Measurements from ENCODE around the gene ANAPC5. TPM values are rescaled to one million over a fixed set of nuclear protein-coding genes. Genes with fewer than 3 reads are reported as not detected.
"Not testable (repeated sequence)": the region's sequence is repeated elsewhere in the genome, so short reads cannot be mapped to it uniquely, and the experiment has no call there.

ANAPC5 gene
- total and polyA plus RNA-seq, 3 experiments from 2014 or later = 133 to 148 (median 133) TPM

DNA sequence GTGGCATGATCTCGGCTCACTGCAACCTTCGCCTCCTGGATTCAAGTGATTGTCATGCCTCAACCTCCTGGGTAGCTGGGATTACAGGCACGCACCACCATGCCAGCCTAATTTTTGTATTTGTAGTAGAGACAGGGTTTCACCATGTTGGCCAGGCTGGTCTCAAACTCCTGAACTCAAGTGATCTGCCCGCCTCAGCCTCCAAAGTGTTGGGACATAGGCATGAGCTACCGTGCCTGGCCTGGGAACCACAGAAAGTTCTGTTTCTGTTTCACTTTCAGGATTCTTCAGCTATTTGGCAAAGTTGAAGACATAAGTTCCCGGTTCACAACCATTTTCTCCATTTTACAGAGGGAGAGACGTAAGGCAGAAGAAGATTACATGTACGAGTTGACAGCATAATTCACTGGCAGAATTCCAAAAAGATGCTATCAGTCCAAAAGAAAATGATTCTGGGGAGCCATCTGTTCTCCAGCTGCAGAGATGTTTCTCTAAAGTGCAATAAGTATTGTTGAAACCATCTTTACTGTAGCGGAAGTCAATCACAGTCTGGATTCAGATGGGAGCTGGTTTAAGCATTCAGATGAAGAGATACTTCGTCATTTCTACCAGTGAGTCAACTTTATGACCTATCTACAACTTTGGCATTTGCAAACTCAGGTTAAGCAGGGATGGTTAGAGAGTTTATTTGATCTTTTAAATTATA is 39.6 kb upstream of the ANAPC5 start:
- no peaks in the 10 kb centered on the region for H3K36me3 Mint-ChIP-seq
- H3K9me3 Mint-ChIP-seq = no peaks in the 10 kb centered on the region
- ChIA-PET CTCF (interaction anchor here (0.6 to 1.2 kb wide), 4 partner anchors 9 to 362 kb away, joined by 3 to 5 read pairs (median 4); partner anchors contain the start of gene RNF34), POLR2A (interaction anchor here (0.6 to 1.3 kb wide), 3 partner anchors 9 to 57 kb away, joined by 3 to 8 read pairs (median 3); partner anchors contain the start of gene RNF34)
- H3K27me3 Mint-ChIP-seq = peaks cover 0 to 2% of the 10 kb centered on the region in 2 donors
- H3K36me3 ChIP-seq (ENCODE audit: insufficient read depth, low read length) = no peaks in the 10 kb centered on the region
- H3K9me3 ChIP-seq (ENCODE audit: low read length) = no peaks in the 10 kb centered on the region
- H3K4me1 Mint-ChIP-seq = peaks cover 9 to 11% (median 11%) of the 10 kb centered on the region in 3 donors
- no peak overlapping the region for H3K27ac ChIP-seq (ENCODE audit: low read depth, low read length)
- peak overlapping the region; percentile 16 for H3K4me3 ChIP-seq (ENCODE audit: low read length)
- H3K27me3 ChIP-seq (ENCODE audit: insufficient read depth, low read length, poor library complexity, severe bottlenecking) = no peaks in the 10 kb centered on the region
- H3K4me3 Mint-ChIP-seq = peak overlapping the region; percentile 41 to 67 (median 65)
- no peak for DNase-seq
- H3K4me1 ChIP-seq (ENCODE audit: insufficient read depth, low read length) = no peaks in the 10 kb centered on the region
- H3K27ac Mint-ChIP-seq = peak overlapping the region in 7 of 8 donors; percentile 1 to 93 (median 37)

DNA sequence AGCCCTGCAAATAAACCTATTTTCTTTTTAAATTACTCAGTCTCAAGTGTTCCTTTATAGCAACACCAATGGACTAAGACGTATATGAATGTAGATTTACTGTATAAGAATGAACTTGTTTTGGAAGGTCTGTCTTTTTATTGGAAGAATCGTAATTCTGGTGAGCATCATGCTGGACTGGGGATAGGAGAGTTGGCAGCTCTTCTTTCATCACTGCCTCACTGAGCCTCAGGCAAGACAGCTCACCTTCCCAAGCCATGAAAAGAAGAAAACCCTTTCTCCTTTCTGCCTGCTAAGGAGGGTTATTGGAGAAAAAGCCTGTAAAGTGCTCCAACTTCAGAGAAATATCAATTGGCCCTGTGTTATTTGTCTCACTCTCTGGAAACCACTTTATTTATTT is 38.6 kb upstream of the ANAPC5 start:
- no peaks in the 10 kb centered on the region for H3K36me3 Mint-ChIP-seq
- H3K36me3 ChIP-seq (ENCODE audit: insufficient read depth, low read length) = no peaks in the 10 kb centered on the region
- H3K9me3 Mint-ChIP-seq = no peaks in the 10 kb centered on the region
- ChIA-PET CTCF (no interaction called here), POLR2A (no interaction called here)
- H3K9me3 ChIP-seq (ENCODE audit: low read length) = no peaks in the 10 kb centered on the region
- no peaks in the 10 kb centered on the region for H3K27me3 ChIP-seq (ENCODE audit: insufficient read depth, low read length, poor library complexity, severe bottlenecking)
- H3K4me3 ChIP-seq (ENCODE audit: low read length) = no peak overlapping the region
- no peaks in the 10 kb centered on the region for H3K4me1 ChIP-seq (ENCODE audit: insufficient read depth, low read length)
- no peak for DNase-seq
- H3K4me3 Mint-ChIP-seq = no peak overlapping the region
- H3K4me1 Mint-ChIP-seq = peaks cover 9 to 11% (median 11%) of the 10 kb centered on the region in 3 donors
- peaks cover 0 to 2% of the 10 kb centered on the region in 2 donors for H3K27me3 Mint-ChIP-seq
- peak overlapping the region in 1 of 8 donors; percentile 65 for H3K27ac Mint-ChIP-seq
- no peak overlapping the region for H3K27ac ChIP-seq (ENCODE audit: low read depth, low read length)

DNA sequence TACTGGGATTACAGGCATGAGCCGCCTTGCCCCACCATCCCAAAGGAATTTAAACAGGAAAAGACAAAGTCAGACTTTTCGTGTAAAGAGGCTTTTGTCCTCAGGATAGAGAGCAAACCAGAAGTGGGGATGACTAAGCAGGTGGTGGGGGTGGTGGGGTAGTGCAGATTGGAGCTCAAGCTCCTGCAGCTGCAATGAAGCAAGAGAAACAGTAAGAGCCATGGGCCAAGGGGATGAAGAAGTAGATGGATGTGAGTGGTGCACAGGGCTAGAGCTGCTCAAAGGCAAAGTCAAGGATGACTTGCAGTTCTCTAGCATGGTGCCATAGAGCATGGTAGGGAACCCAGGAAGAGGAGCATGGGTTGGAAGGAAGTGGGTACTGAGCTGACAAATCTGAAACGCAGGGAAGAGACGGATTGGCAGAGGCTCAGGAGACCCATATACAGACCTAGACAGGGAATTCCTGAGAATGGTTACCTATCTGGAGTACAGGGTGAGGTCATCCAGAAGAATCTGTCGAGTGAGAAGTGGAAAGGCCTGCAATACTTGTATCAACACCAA is 36.3 kb upstream of the ANAPC5 start:
- H3K4me3 ChIP-seq (ENCODE audit: low read length) = no peak overlapping the region
- Mint-ChIP-seq H3K36me3 (no peaks in the 10 kb centered on the region), H3K27ac (no peak overlapping the region), H3K4me1 (peaks cover 9 to 11% (median 11%) of the 10 kb centered on the region in 3 donors), H3K4me3 (no peak overlapping the region), H3K9me3 (no peaks in the 10 kb centered on the region), H3K27me3 (peaks cover 0 to 5% of the 10 kb centered on the region in 2 donors)
- ChIA-PET POLR2A (no interaction called here), CTCF (no interaction called here)
- H3K27ac ChIP-seq (ENCODE audit: low read depth, low read length) = no peak overlapping the region
- DNase-seq = no peak
- H3K27me3 ChIP-seq (ENCODE audit: insufficient read depth, low read length, poor library complexity, severe bottlenecking) = no peaks in the 10 kb centered on the region
- no peaks in the 10 kb centered on the region for H3K4me1 ChIP-seq (ENCODE audit: insufficient read depth, low read length)
- H3K9me3 ChIP-seq (ENCODE audit: low read length) = no peaks in the 10 kb centered on the region
- H3K36me3 ChIP-seq (ENCODE audit: insufficient read depth, low read length) = no peaks in the 10 kb centered on the region

DNA sequence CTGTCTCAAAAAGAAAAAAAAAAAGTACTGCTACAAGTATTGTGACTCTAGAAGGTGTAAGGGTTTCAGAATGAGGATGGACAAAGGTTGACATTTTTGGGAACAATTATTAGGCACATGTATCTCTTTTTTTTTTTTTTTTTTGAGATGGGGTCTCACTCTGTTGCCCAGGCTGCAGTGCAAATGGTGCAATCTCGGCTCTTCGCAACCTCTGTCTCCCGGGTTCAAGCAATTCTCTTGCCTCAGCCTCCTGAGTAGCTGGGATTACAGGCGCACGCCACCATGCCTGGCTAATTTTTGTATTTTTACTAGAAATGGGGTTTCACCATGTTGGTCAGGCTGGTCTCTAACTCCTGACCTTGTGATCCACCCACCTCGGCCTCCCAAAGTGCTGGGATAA is 32.7 kb upstream of the ANAPC5 start:
- DNase-seq; H3K27me3 ChIP-seq (ENCODE audit: insufficient read depth, low read length, poor library complexity, severe bottlenecking); H3K9me3 ChIP-seq (ENCODE audit: low read length); H3K36me3 Mint-ChIP-seq; H3K36me3 ChIP-seq (ENCODE audit: insufficient read depth, low read length); H3K27me3 Mint-ChIP-seq; CTCF ChIA-PET; H3K9me3 Mint-ChIP-seq; H3K27ac ChIP-seq (ENCODE audit: low read depth, low read length); H3K4me3 ChIP-seq (ENCODE audit: low read length); H3K27ac Mint-ChIP-seq; H3K4me3 Mint-ChIP-seq; H3K4me1 Mint-ChIP-seq; H3K4me1 ChIP-seq (ENCODE audit: insufficient read depth, low read length): not testable (repeated sequence)
- POLR2A ChIA-PET = interaction anchor here (0.6 kb wide), 1 partner anchor 1796 kb away, joined by 5 read pairs; no protein-coding TSS in a partner anchor

DNA sequence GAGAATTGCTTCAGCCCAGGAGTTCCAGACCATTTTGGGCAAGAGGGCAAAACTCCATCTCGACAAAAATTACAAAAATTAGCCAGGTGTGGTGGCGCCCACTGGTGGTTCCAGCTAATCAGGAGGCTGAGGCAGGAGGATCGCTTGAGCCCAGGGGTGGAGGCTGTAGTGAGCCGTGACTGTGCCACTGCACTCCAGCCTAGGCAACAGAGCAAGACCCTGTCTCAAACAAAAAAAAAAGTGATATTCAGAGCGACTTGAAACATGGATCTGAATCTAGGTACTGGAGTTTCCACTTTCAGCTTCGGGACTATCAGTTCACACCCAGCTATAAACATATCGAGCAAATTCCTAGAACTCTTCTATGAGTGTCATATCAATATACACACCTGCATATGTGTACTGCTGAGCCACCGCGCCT is 31.4 kb upstream of the ANAPC5 start:
- Mint-ChIP-seq H3K27ac (no peak overlapping the region), H3K4me1 (no peaks in the 10 kb centered on the region), H3K36me3 (no peaks in the 10 kb centered on the region), H3K9me3 (no peaks in the 10 kb centered on the region), H3K4me3 (no peak overlapping the region), H3K27me3 (peaks cover 5 to 13% of the 10 kb centered on the region in 2 donors)
- Histone ChIP-seq H3K4me1 (ENCODE audit: insufficient read depth, low read length) (no peaks in the 10 kb centered on the region), H3K36me3 (ENCODE audit: insufficient read depth, low read length) (no peaks in the 10 kb centered on the region), H3K9me3 (ENCODE audit: low read length) (no peaks in the 10 kb centered on the region), H3K4me3 (ENCODE audit: low read length) (no peak overlapping the region), H3K27ac (ENCODE audit: low read depth, low read length) (no peak overlapping the region), H3K27me3 (ENCODE audit: insufficient read depth, low read length, poor library complexity, severe bottlenecking) (no peaks in the 10 kb centered on the region)
- POLR2A ChIA-PET = no interaction called here
- CTCF ChIA-PET = interaction anchor here (0.5 to 1.2 kb wide), 2 partner anchors 13 to 71 kb away, joined by 3 read pairs; no protein-coding TSS in a partner anchor
- DNase-seq = no peak

DNA sequence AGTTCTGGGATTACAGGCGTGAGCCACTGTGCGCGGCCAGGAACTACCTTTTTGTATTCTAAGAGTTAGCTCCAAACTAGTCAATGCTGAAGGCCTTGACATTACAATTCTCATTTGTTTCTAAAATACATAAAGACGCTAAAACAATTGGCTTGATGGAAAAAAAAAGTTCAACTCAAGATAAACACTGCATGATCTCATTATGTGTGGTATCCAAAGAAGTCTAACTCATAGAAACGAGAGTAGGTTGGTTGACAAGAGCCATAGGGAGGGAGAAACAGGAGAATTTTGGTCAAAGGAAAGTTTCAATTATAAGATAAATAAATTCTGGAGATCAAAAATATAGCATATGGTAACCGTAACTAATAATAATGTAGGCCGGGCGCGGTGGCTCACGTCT is 27.7 kb upstream of the ANAPC5 start:
- Mint-ChIP-seq H3K36me3 (peaks cover 0 to 3% (median 0%) of the 10 kb centered on the region in 3 donors), H3K4me1 (no peaks in the 10 kb centered on the region), H3K27ac (no peak overlapping the region), H3K9me3 (no peaks in the 10 kb centered on the region), H3K4me3 (no peak overlapping the region), H3K27me3 (peaks cover 3 to 19% of the 10 kb centered on the region in 2 donors)
- H3K4me1 ChIP-seq (ENCODE audit: insufficient read depth, low read length) = no peaks in the 10 kb centered on the region
- no peaks in the 10 kb centered on the region for H3K36me3 ChIP-seq (ENCODE audit: insufficient read depth, low read length)
- ChIA-PET CTCF (no interaction called here), POLR2A (no interaction called here)
- no peaks in the 10 kb centered on the region for H3K9me3 ChIP-seq (ENCODE audit: low read length)
- no peak overlapping the region for H3K27ac ChIP-seq (ENCODE audit: low read depth, low read length)
- DNase-seq = no peak
- no peaks in the 10 kb centered on the region for H3K27me3 ChIP-seq (ENCODE audit: insufficient read depth, low read length, poor library complexity, severe bottlenecking)
- no peak overlapping the region for H3K4me3 ChIP-seq (ENCODE audit: low read length)

DNA sequence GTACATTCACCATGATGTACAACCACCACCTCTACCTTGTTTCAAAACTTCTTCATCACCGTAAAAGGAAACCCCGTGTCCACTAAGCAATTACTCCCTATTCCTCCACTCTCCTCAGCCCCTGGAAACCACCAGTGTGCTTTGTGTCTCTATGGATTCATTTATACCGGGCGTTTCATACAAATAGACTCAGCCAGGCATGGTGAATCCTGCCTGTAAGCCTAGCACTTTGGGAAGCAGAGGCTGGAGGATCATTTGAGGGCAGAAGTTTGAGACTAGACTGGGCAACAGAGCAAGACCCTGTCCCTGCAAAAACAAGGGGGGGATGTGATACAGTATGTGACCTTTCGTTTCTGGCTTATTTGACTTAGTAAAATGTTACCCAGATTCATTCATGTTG is 26.5 kb upstream of the ANAPC5 start:
- no peaks in the 10 kb centered on the region for H3K9me3 Mint-ChIP-seq
- H3K27me3 Mint-ChIP-seq = peaks cover 0 to 21% of the 10 kb centered on the region in 2 donors
- peaks cover 0 to 4% (median 0%) of the 10 kb centered on the region in 3 donors for H3K36me3 Mint-ChIP-seq
- no peaks in the 10 kb centered on the region for H3K4me1 Mint-ChIP-seq
- ChIA-PET POLR2A (no interaction called here), CTCF (no interaction called here)
- Histone ChIP-seq H3K9me3 (ENCODE audit: low read length) (no peaks in the 10 kb centered on the region), H3K36me3 (ENCODE audit: insufficient read depth, low read length) (no peaks in the 10 kb centered on the region), H3K27ac (ENCODE audit: low read depth, low read length) (no peak overlapping the region), H3K4me1 (ENCODE audit: insufficient read depth, low read length) (no peaks in the 10 kb centered on the region), H3K4me3 (ENCODE audit: low read length) (no peak overlapping the region), H3K27me3 (ENCODE audit: insufficient read depth, low read length, poor library complexity, severe bottlenecking) (no peaks in the 10 kb centered on the region)
- no peak for DNase-seq
- H3K27ac Mint-ChIP-seq = no peak overlapping the region
- H3K4me3 Mint-ChIP-seq = peak overlapping the region in 1 of 7 donors; percentile 55

DNA sequence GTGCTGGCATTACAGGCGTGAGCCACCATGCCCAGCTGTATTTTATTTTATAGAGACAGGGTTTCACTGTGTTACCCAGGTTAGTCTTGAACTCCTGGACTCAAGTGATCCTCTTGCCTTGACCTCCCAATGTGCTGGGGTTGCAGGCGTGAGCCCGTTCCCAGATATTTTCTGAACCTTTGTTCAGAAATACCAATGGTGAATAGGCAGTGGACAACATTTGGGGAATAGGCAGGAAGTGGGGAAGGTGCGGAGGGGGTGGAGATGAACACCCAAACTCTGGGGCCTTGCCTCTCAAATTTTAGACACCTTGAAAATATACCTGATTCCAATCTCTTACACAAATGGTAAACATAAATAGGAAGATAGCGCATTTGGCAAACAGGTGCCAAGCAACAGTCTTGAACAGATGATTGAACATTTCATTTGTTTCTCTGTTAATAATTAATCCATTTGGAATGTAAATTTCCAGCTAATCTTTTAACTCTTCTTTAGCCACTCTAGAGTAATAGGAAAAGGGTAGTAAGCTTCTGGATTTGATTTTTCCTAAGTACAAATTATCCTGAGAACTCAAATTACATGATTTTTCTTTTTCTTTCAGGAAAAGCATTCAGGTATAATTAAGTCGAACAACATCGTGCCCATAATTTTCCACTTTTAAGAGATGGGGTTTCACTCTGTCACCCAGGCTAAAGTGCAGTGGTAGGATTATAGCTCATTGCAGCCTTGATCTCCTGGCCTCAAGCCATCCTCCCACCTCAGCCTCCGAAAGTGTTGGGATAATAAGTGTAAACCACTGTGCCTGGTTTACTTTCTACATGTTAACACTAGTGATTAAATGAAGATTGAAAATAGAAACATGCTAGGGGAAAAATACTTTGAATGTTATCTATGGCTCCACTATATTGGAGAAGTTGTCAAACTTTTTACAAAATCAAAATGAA is 24.8 kb upstream of the ANAPC5 start:
- no peak overlapping the region for H3K27ac Mint-ChIP-seq
- CTCF ChIA-PET = no interaction called here
- no peak for DNase-seq
- H3K4me1 Mint-ChIP-seq = no peaks in the 10 kb centered on the region
- Histone ChIP-seq H3K9me3 (ENCODE audit: low read length) (no peaks in the 10 kb centered on the region), H3K4me3 (ENCODE audit: low read length) (no peak overlapping the region), H3K36me3 (ENCODE audit: insufficient read depth, low read length) (no peaks in the 10 kb centered on the region), H3K27me3 (ENCODE audit: insufficient read depth, low read length, poor library complexity, severe bottlenecking) (no peaks in the 10 kb centered on the region), H3K4me1 (ENCODE audit: insufficient read depth, low read length) (no peaks in the 10 kb centered on the region), H3K27ac (ENCODE audit: low read depth, low read length) (no peak overlapping the region)
- peaks cover 0 to 17% of the 10 kb centered on the region in 2 donors for H3K27me3 Mint-ChIP-seq
- no peaks in the 10 kb centered on the region for H3K9me3 Mint-ChIP-seq
- peaks cover 0 to 4% (median 0%) of the 10 kb centered on the region in 3 donors for H3K36me3 Mint-ChIP-seq
- POLR2A ChIA-PET = no interaction called here
- H3K4me3 Mint-ChIP-seq = no peak overlapping the region

Measured in CD8-positive, alpha-beta memory T cell (primary cell).